B cell (primary cell): ENCODE data around the gene ANGPTL5. TPM values are rescaled to one million over a fixed set of nuclear protein-coding genes. Genes with fewer than 3 reads are reported as not detected.
"Not testable (repeated sequence)": the region's sequence is repeated elsewhere in the genome, so short reads cannot be mapped to it uniquely, and the experiment has no call there.

Source experiments
- ATAC-seq: fragments of 200-7000 bp; cut with Tn5 transposase; one replicate; pipeline ENCODE4 v1.10.0; 2021; ENCODE audit warnings: low read depth, mild to moderate bottlenecking, moderate number of reproducible peaks, moderate library complexity
- CTCF ChIA-PET: fragments of 350-600 bp; sonication (Branson Sonifier 250); formaldehyde crosslinking; loops from one replicate; lab custom pipeline; 2021; ENCODE audit warnings: antibody characterized with exemption, inconsistent platforms; lab: Charles Lee
- POLR2A ChIA-PET: fragments of 350-600 bp; sonication (Branson Sonifier 250); formaldehyde crosslinking; loops from one replicate; lab custom pipeline; 2021; ENCODE audit warnings: antibody characterized with exemption; lab: Charles Lee
- DNase-seq: peaks from one replicate; pipeline ENCODE4 v3.0.0; 2013
- H2AFZ ChIP-seq: 2 replicates; pipeline ENCODE4 v1.6.1; 2012; ENCODE audit warnings: mild to moderate bottlenecking, low read depth, low read length; ENCODE audit not compliant: insufficient read depth, poor library complexity, severe bottlenecking
- H3K27ac ChIP-seq, 2 donors: 1 replicate in 1 of 2; 2 replicates in 1 of 2; pipeline ENCODE4 v1.5.1; 2012 to 2013; ENCODE audit warnings: low read length in 2 of 2, mild to moderate bottlenecking in 2 of 2, moderate library complexity in 1 of 2
- H3K27me3 ChIP-seq, 4 experiments: fragments of 200-600 bp in 1 of 4; sonication (generic) in 1 of 4; replicated peaks in 1 of 4; 1 replicate in 2 of 4; 2 replicates in 2 of 4; pipeline versions ENCODE4 v1.6.1 to v1.7.0; 2013 to 2016; ENCODE audit warnings: low read length in 3 of 4, mild to moderate bottlenecking in 2 of 4, mixed read lengths in 1 of 4, moderate library complexity in 1 of 4; ENCODE audit not compliant: insufficient read depth in 4 of 4, control insufficient read depth in 3 of 4; ENCODE audit errors: control extremely low read depth in 1 of 4
- H3K36me3 ChIP-seq, 2 experiments: replicated peaks in 1 of 2; 1 replicate in 1 of 2; 2 replicates in 1 of 2; pipeline versions ENCODE4 v1.6.1 to v1.7.1; 2013; ENCODE audit warnings: low read length in 1 of 2; ENCODE audit not compliant: insufficient read depth in 2 of 2, control insufficient read depth in 1 of 2; ENCODE audit errors: control extremely low read depth in 1 of 2, extremely low read depth in 1 of 2
- H3K4me1 ChIP-seq, 2 donors: fragments of 200-600 bp in 1 of 2; sonication (generic) in 1 of 2; 1 replicate in 1 of 2; 2 replicates in 1 of 2; pipeline versions ENCODE4 v1.5.1 to v1.6.1; 2013 to 2017; ENCODE audit warnings: low read length in 2 of 2; ENCODE audit not compliant: control insufficient read depth in 2 of 2, insufficient read depth in 2 of 2
- H3K4me2 ChIP-seq: replicated peaks from 2 replicates; pipeline ENCODE3; 2012; ENCODE audit warnings: mild to moderate bottlenecking, low read depth, low read length; ENCODE audit not compliant: poor library complexity, severe bottlenecking
- H3K4me3 ChIP-seq, 5 experiments: fragments of 200-600 bp in 1 of 5; sonication (generic) in 1 of 5; 1 replicate in 3 of 5; 2 replicates in 2 of 5; pipeline versions ENCODE4 v1.5.1 to v1.7.0; 2011 to 2016; ENCODE audit warnings: low read length in 4 of 5, mild to moderate bottlenecking in 4 of 5, low read depth in 2 of 5, control low read depth in 1 of 5, moderate library complexity in 1 of 5; ENCODE audit not compliant: insufficient read depth in 1 of 5; ENCODE audit errors: control extremely low read depth in 1 of 5, extremely low read depth in 1 of 5
- H3K79me2 ChIP-seq: fragments of 200-600 bp; sonication (generic); one replicate; pipeline ENCODE4 v1.6.0; 2016; ENCODE audit warnings: low read length; ENCODE audit not compliant: control insufficient read depth, insufficient read depth
- H3K9ac ChIP-seq: fragments of 200-600 bp; sonication (generic); 2 replicates; pipeline ENCODE4 v1.6.1; 2017; ENCODE audit warnings: mild to moderate bottlenecking, low read length, moderate library complexity
- H3K9me3 ChIP-seq, 3 donors: one replicate each; pipeline versions ENCODE4 v1.6.1 to v1.7.1; 2013; ENCODE audit warnings: low read length in 2 of 3; ENCODE audit not compliant: control insufficient read depth in 2 of 3, insufficient read depth in 1 of 3; ENCODE audit errors: control extremely low read depth in 1 of 3
- H4K20me1 ChIP-seq: 2 replicates; pipeline ENCODE4 v1.6.0; 2012; ENCODE audit warnings: mild to moderate bottlenecking, low read length; ENCODE audit not compliant: insufficient read depth, control insufficient read depth, poor library complexity, severe bottlenecking
- H3K27ac Mint-ChIP-seq: one replicate; pipeline ENCODE4 v1.8.0; 2021; ENCODE audit warnings: mixed read lengths
- H3K27me3 Mint-ChIP-seq: one replicate; pipeline ENCODE4 v1.8.0; 2021; ENCODE audit warnings: mixed read lengths
- H3K4me1 Mint-ChIP-seq: one replicate; pipeline ENCODE4 v1.8.0; 2021; ENCODE audit warnings: mixed read lengths
- H3K4me3 Mint-ChIP-seq: one replicate; pipeline ENCODE4 v1.8.0; 2021; ENCODE audit warnings: mixed read lengths
- H3K9me3 Mint-ChIP-seq: one replicate; pipeline ENCODE4 v1.8.0; 2022; ENCODE audit warnings: mixed read lengths; ENCODE audit not compliant: insufficient read depth
- CTCF ChIP-seq: fragments of 200-600 bp; IDR thresholded peaks from one replicate; pipeline ENCODE4 v1.8.0; 2022; ENCODE audit warnings: antibody characterized with exemption, mild to moderate bottlenecking
- EZH2 ChIP-seq: IDR thresholded peaks from 2 replicates; pipeline ENCODE4 v1.6.1; 2012; ENCODE audit warnings: borderline replicate concordance, low read depth, mild to moderate bottlenecking, moderate library complexity, low read length; ENCODE audit not compliant: insufficient read depth, poor library complexity, severe bottlenecking
- WGBS: methylation state at CpG from one replicate; pipeline ENCODE4 v1.1.5; 2013; ENCODE audit warnings: missing lambda C conversion rate; ENCODE audit not compliant: insufficient coverage; 5-methylcytosine and 5-hydroxymethylcytosine counted together
- intact Hi-C: fragments of 100-400 bp; cut with micrococcal nuclease; formaldehyde crosslinking; loops from one replicate; pipeline ENCODE4 v1.10.0; 2022
- polyA plus RNA-seq: library from polyadenylated mRNA; depleted of rRNA; stranded (reverse); fragments of >200 nt; gene quantifications from 2 replicates; pipeline ENCODE4 v1.2.3, GENCODE V29; 2012
- total RNA-seq, 2 donors: library from RNA; stranded (reverse); fragments of 120-200 nt in 1 of 2; gene quantifications; 1 replicate in 1 of 2; 2 replicates in 1 of 2; pipeline versions ENCODE4 v1.2.3 to v1.2.4, GENCODE V29; 2013 to 2022

Gene ANGPTL5
- total and polyA plus RNA-seq, 2 donors (not counting 1 experiment from before 2014, with no cell fraction given) = not detected

GRCh38 chr11:101860696-101861427 is 55.5 kb downstream of the ANGPTL5 start:
- peak; percentile 52 for DNase-seq
- peak; percentile 70 for ATAC-seq
- no peaks in the 10 kb centered on the region for H3K4me1 Mint-ChIP-seq

GRCh38 chr11:101852260-101852659 is 64.1 kb downstream of the ANGPTL5 start:
- ATAC-seq, H3K4me3 ChIP-seq, H2AFZ ChIP-seq, H3K4me3 Mint-ChIP-seq, POLR2A ChIA-PET, H3K4me1 Mint-ChIP-seq, H3K27ac ChIP-seq, H3K27me3 ChIP-seq, H4K20me1 ChIP-seq, H3K9ac ChIP-seq, H3K79me2 ChIP-seq, H3K9me3 Mint-ChIP-seq, H3K4me1 ChIP-seq, H3K36me3 ChIP-seq, DNase-seq, H3K27me3 Mint-ChIP-seq, H3K9me3 ChIP-seq, H3K4me2 ChIP-seq, intact Hi-C loops, H3K27ac Mint-ChIP-seq: not testable (repeated sequence)
- CTCF ChIA-PET = interaction anchor here (1.9 to 2.2 kb wide), 2 partner anchors 9 to 156 kb away, joined by 9 to 10 read pairs; no protein-coding TSS in a partner anchor
- 80% methylated on average over 9 of the region's 11 CpGs for WGBS

More at GRCh38 chr11:101860696-101861427, 55.5 kb downstream of the ANGPTL5 start:
- Histone ChIP-seq H4K20me1 (no peaks in the 10 kb centered on the region), H2AFZ (no peak overlapping the region), H3K4me2 (no peak overlapping the region), H3K27me3 (peaks cover 0 to 9% (median 1%) of the 10 kb centered on the region in 4 experiments), H3K9ac (no peak overlapping the region), H3K27ac (no peak overlapping the region), H3K79me2 (no peaks in the 10 kb centered on the region), H3K36me3 (no peaks in the 10 kb centered on the region), H3K9me3 (no peaks in the 10 kb centered on the region), H3K4me3 (no peak overlapping the region), H3K4me1 (no peaks in the 10 kb centered on the region)
- ChIA-PET CTCF (interaction anchor here (0.7 to 11.1 kb wide), 46 partner anchors 9 to 1681 kb away, joined by 3 to 423 read pairs (median 5); partner anchors contain the start of gene CEP126), POLR2A (no interaction called here)
- Mint-ChIP-seq H3K9me3 (no peaks in the 10 kb centered on the region), H3K4me3 (no peak overlapping the region), H3K27me3 (peaks cover 21% of the 10 kb centered on the region), H3K27ac (no peak overlapping the region)
- intact Hi-C loops = loop anchor here (1.0 to 2.0 kb wide), 3 partner anchors 146 to 806 kb away; no protein-coding TSS in a partner anchor
- WGBS = 14% methylated on average over 6 of the region's 9 CpGs
- TF ChIP-seq EZH2 (no peak), CTCF (peak; percentile 88)
